Activated naive CD4-positive, alpha-beta T cell treated with anti-CD3 and anti-CD28 coated beads, Interleukin-2, amount 50 U/mL, for 24 hours (primary cell): ENCODE data around the gene PCSK6.
A peak's percentile ranks its signal among the peaks of the same experiment; 100 is the strongest.

Experiments used
- H3K27ac Mint-ChIP-seq: one replicate; pipeline ENCODE4 v1.8.0; 2021; ENCODE audit warnings: mild to moderate bottlenecking, mixed read lengths
- H3K27me3 Mint-ChIP-seq: one replicate; pipeline ENCODE4 v1.8.0; 2021; ENCODE audit warnings: mixed read lengths
- H3K36me3 Mint-ChIP-seq: one replicate; pipeline ENCODE4 v1.8.0; 2021; ENCODE audit warnings: mixed read lengths
- H3K4me1 Mint-ChIP-seq: one replicate; pipeline ENCODE4 v1.8.0; 2021; ENCODE audit warnings: mixed read lengths
- H3K4me3 Mint-ChIP-seq: one replicate; pipeline ENCODE4 v1.8.0; 2021; ENCODE audit warnings: mild to moderate bottlenecking, mixed read lengths
- H3K9me3 Mint-ChIP-seq: one replicate; pipeline ENCODE4 v1.8.0; 2021; ENCODE audit warnings: mixed read lengths

Gene PCSK6

GRCh38 chr15:101322016-101322695 is 167.4 kb downstream of the PCSK6 start:
- no peaks in the 10 kb centered on the region for H3K9me3 Mint-ChIP-seq
- no peak overlapping the region for H3K4me3 Mint-ChIP-seq
- no peaks in the 10 kb centered on the region for H3K36me3 Mint-ChIP-seq
- H3K27me3 Mint-ChIP-seq, result peaks cover 4% of the 10 kb centered on the region
- peaks cover 12% of the 10 kb centered on the region for H3K4me1 Mint-ChIP-seq
- no peak overlapping the region for H3K27ac Mint-ChIP-seq

GRCh38 chr15:101320501-101321052 is 168.9 kb downstream of the PCSK6 start:
- Mint-ChIP-seq H3K27ac (peak overlapping the region; percentile 68), H3K27me3 (no peaks in the 10 kb centered on the region), H3K4me3 (peak overlapping the region; percentile 88), H3K36me3 (no peaks in the 10 kb centered on the region), H3K9me3 (no peaks in the 10 kb centered on the region), H3K4me1 (peaks cover 12% of the 10 kb centered on the region)

GRCh38 chr15:101318839-101319238 is 170.7 kb downstream of the PCSK6 start:
- Mint-ChIP-seq H3K4me1 (peaks cover 12% of the 10 kb centered on the region), H3K36me3 (no peaks in the 10 kb centered on the region), H3K4me3 (peak overlapping the region; percentile 27), H3K27me3 (no peaks in the 10 kb centered on the region), H3K9me3 (no peaks in the 10 kb centered on the region), H3K27ac (no peak overlapping the region)

- H3K36me3 Mint-ChIP-seq, result no peaks in the 10 kb centered on the region
- H3K9me3 Mint-ChIP-seq, result no peaks in the 10 kb centered on the region
- H3K27me3 Mint-ChIP-seq, result no peaks in the 10 kb centered on the region
- peaks cover 12% of the 10 kb centered on the region for H3K4me1 Mint-ChIP-seq
- H3K4me3 Mint-ChIP-seq, result no peak overlapping the region
- no peak overlapping the region for H3K27ac Mint-ChIP-seq
Measured at GRCh38 chr15:101318147-101318819, 171.2 kb downstream of the PCSK6 start.

GRCh38 chr15:101317336-101317872 is 172.1 kb downstream of the PCSK6 start:
- Mint-ChIP-seq H3K4me3 (no peak overlapping the region), H3K9me3 (no peaks in the 10 kb centered on the region), H3K4me1 (peaks cover 12% of the 10 kb centered on the region), H3K27ac (no peak overlapping the region), H3K36me3 (no peaks in the 10 kb centered on the region), H3K27me3 (no peaks in the 10 kb centered on the region)

- Mint-ChIP-seq H3K4me1 (peaks cover 12% of the 10 kb centered on the region), H3K27ac (no peak overlapping the region), H3K27me3 (no peaks in the 10 kb centered on the region), H3K9me3 (no peaks in the 10 kb centered on the region), H3K36me3 (peaks cover 2% of the 10 kb centered on the region), H3K4me3 (no peak overlapping the region)
Measured at GRCh38 chr15:101316529-101316928, 173.0 kb downstream of the PCSK6 start.

GRCh38 chr15:101315736-101316135 is 173.8 kb downstream of the PCSK6 start:
- Mint-ChIP-seq H3K9me3 (no peaks in the 10 kb centered on the region), H3K36me3 (peaks cover 2% of the 10 kb centered on the region), H3K27me3 (no peaks in the 10 kb centered on the region), H3K4me3 (no peak overlapping the region), H3K27ac (no peak overlapping the region), H3K4me1 (peaks cover 7% of the 10 kb centered on the region)

- Mint-ChIP-seq H3K27ac (no peak overlapping the region), H3K9me3 (no peaks in the 10 kb centered on the region), H3K4me1 (no peaks in the 10 kb centered on the region), H3K36me3 (peaks cover 2% of the 10 kb centered on the region), H3K27me3 (no peaks in the 10 kb centered on the region), H3K4me3 (no peak overlapping the region)
Measured at GRCh38 chr15:101314336-101315125, 175.0 kb downstream of the PCSK6 start.

GRCh38 chr15:101313041-101313761 is 176.3 kb downstream of the PCSK6 start:
- Mint-ChIP-seq H3K4me3 (no peak overlapping the region), H3K36me3 (peaks cover 2% of the 10 kb centered on the region), H3K27ac (no peak overlapping the region), H3K27me3 (no peaks in the 10 kb centered on the region), H3K4me1 (no peaks in the 10 kb centered on the region), H3K9me3 (no peaks in the 10 kb centered on the region)

GRCh38 chr15:101310508-101310907 is 179.0 kb downstream of the PCSK6 start:
- no peaks in the 10 kb centered on the region for H3K9me3 Mint-ChIP-seq
- H3K27ac Mint-ChIP-seq, result no peak overlapping the region
- peaks cover 2% of the 10 kb centered on the region for H3K36me3 Mint-ChIP-seq
- H3K4me1 Mint-ChIP-seq, result no peaks in the 10 kb centered on the region
- H3K4me3 Mint-ChIP-seq, result no peak overlapping the region
- no peaks in the 10 kb centered on the region for H3K27me3 Mint-ChIP-seq

GRCh38 chr15:101310161-101310480 is 179.4 kb downstream of the PCSK6 start:
- H3K36me3 Mint-ChIP-seq, result peaks cover 2% of the 10 kb centered on the region
- H3K27ac Mint-ChIP-seq, result no peak overlapping the region
- no peaks in the 10 kb centered on the region for H3K9me3 Mint-ChIP-seq
- no peaks in the 10 kb centered on the region for H3K27me3 Mint-ChIP-seq
- H3K4me1 Mint-ChIP-seq, result no peaks in the 10 kb centered on the region
- H3K4me3 Mint-ChIP-seq, result no peak overlapping the region

- no peaks in the 10 kb centered on the region for H3K9me3 Mint-ChIP-seq
- H3K36me3 Mint-ChIP-seq, result peaks cover 2% of the 10 kb centered on the region
- H3K27me3 Mint-ChIP-seq, result no peaks in the 10 kb centered on the region
- H3K27ac Mint-ChIP-seq, result no peak overlapping the region
- no peak overlapping the region for H3K4me3 Mint-ChIP-seq
- no peaks in the 10 kb centered on the region for H3K4me1 Mint-ChIP-seq
Measured at GRCh38 chr15:101309436-101310160, 179.9 kb downstream of the PCSK6 start.

- H3K27ac Mint-ChIP-seq, result no peak overlapping the region
- no peaks in the 10 kb centered on the region for H3K4me1 Mint-ChIP-seq
- H3K9me3 Mint-ChIP-seq, result no peaks in the 10 kb centered on the region
- H3K4me3 Mint-ChIP-seq, result no peak overlapping the region
- peaks cover 2% of the 10 kb centered on the region for H3K36me3 Mint-ChIP-seq
- no peaks in the 10 kb centered on the region for H3K27me3 Mint-ChIP-seq
Measured at GRCh38 chr15:101308604-101309435, 180.7 kb downstream of the PCSK6 start.
